Duodenal mucosa (tissue), 2 donors: Measurements from ENCODE around the gene SPTA1.

Experiments used
- H3K27ac ChIP-seq: one replicate; pipeline ENCODE4 v1.7.0; 2013; ENCODE audit warnings: low read depth, low read length
- H3K27me3 ChIP-seq, 2 donors: one replicate each; pipeline ENCODE4 v1.7.0; 2013; ENCODE audit warnings: low read length in 2 of 2, control low read depth in 1 of 2; ENCODE audit not compliant: insufficient read depth in 2 of 2, control insufficient read depth in 1 of 2
- H3K36me3 ChIP-seq, 2 donors: one replicate each; pipeline ENCODE4 v1.7.0; 2013; ENCODE audit warnings: low read length in 2 of 2, control low read depth in 1 of 2; ENCODE audit not compliant: insufficient read depth in 2 of 2, control insufficient read depth in 1 of 2
- H3K4me1 ChIP-seq, 2 donors: one replicate each; pipeline ENCODE4 v1.7.0; 2013; ENCODE audit warnings: low read length in 2 of 2, control low read depth in 1 of 2; ENCODE audit not compliant: insufficient read depth in 2 of 2, control insufficient read depth in 1 of 2
- H3K4me3 ChIP-seq, 2 donors: one replicate each; pipeline ENCODE4 v1.7.0; 2013; ENCODE audit warnings: low read length in 2 of 2, low read depth in 1 of 2
- H3K9ac ChIP-seq, 2 donors: one replicate each; pipeline ENCODE4 v1.7.0; 2013; ENCODE audit warnings: low read length in 2 of 2, low read depth in 1 of 2
- H3K9me3 ChIP-seq, 2 donors: one replicate each; pipeline ENCODE4 v1.7.0; 2013; ENCODE audit warnings: low read length in 2 of 2, control low read depth in 1 of 2; ENCODE audit not compliant: control insufficient read depth in 1 of 2

The SPTA1 gene

GRCh38 chr1:158586942-158587341 is 99.6 kb downstream of the SPTA1 start:
- Histone ChIP-seq H3K27me3 (no peaks in the 10 kb centered on the region), H3K4me1 (no peaks in the 10 kb centered on the region), H3K27ac (no peak overlapping the region), H3K36me3 (no peaks in the 10 kb centered on the region), H3K9ac (no peak overlapping the region), H3K4me3 (no peak overlapping the region), H3K9me3 (peaks cover 0 to 6% of the 10 kb centered on the region in 2 donors)

- Histone ChIP-seq H3K36me3 (no peaks in the 10 kb centered on the region), H3K27ac (no peak overlapping the region), H3K4me3 (no peak overlapping the region), H3K9me3 (peaks cover 0 to 6% of the 10 kb centered on the region in 2 donors), H3K4me1 (no peaks in the 10 kb centered on the region), H3K9ac (no peak overlapping the region), H3K27me3 (no peaks in the 10 kb centered on the region)
Measured at GRCh38 chr1:158583962-158584361, 102.6 kb downstream of the SPTA1 start.

GRCh38 chr1:158579733-158580132 is 106.8 kb downstream of the SPTA1 start, which contains the start of gene OR10X1:
OR10X1 (minus strand) TSS chr1:158579899; CDS start chr1:158579899, 0 bp downstream.
- no peak within 1 kb of the TSS for H3K9ac ChIP-seq
- no peaks in the 10 kb centered on the region for H3K9me3 ChIP-seq
- no peak within 1 kb of the TSS for H3K4me3 ChIP-seq
- no peaks in the 10 kb centered on the region for H3K36me3 ChIP-seq
- H3K27me3 ChIP-seq = no peaks in the 10 kb centered on the region
- no peak within 1 kb of the TSS for H3K27ac ChIP-seq
- no peaks in the 10 kb centered on the region for H3K4me1 ChIP-seq

GRCh38 chr1:158577561-158577960 is 109.0 kb downstream of the SPTA1 start:
- Histone ChIP-seq H3K4me1 (no peaks in the 10 kb centered on the region), H3K9ac (no peak overlapping the region), H3K36me3 (no peaks in the 10 kb centered on the region), H3K4me3 (no peak overlapping the region), H3K27me3 (no peaks in the 10 kb centered on the region), H3K9me3 (no peaks in the 10 kb centered on the region), H3K27ac (no peak overlapping the region)

- Histone ChIP-seq H3K9me3 (no peaks in the 10 kb centered on the region), H3K4me1 (no peaks in the 10 kb centered on the region), H3K27me3 (no peaks in the 10 kb centered on the region), H3K36me3 (no peaks in the 10 kb centered on the region), H3K4me3 (no peak overlapping the region), H3K27ac (no peak overlapping the region), H3K9ac (no peak overlapping the region)
Measured at GRCh38 chr1:158572226-158572625, 114.3 kb downstream of the SPTA1 start.

- Histone ChIP-seq H3K36me3 (no peaks in the 10 kb centered on the region), H3K4me1 (no peaks in the 10 kb centered on the region), H3K27me3 (no peaks in the 10 kb centered on the region), H3K9ac (no peak within 1 kb of the TSS), H3K27ac (no peak within 1 kb of the TSS), H3K4me3 (no peak within 1 kb of the TSS), H3K9me3 (no peaks in the 10 kb centered on the region)
Measured at GRCh38 chr1:158570480-158570879, 116.0 kb downstream of the SPTA1 start, which contains the start of gene OR6P1. OR6P1 (minus strand) TSS chr1:158570580; CDS start chr1:158563604, 6,976 bp downstream.

- Histone ChIP-seq H3K9me3 (no peaks in the 10 kb centered on the region), H3K4me1 (no peaks in the 10 kb centered on the region), H3K9ac (no peak overlapping the region), H3K27me3 (no peaks in the 10 kb centered on the region), H3K36me3 (no peaks in the 10 kb centered on the region), H3K4me3 (no peak overlapping the region), H3K27ac (no peak overlapping the region)
Measured at GRCh38 chr1:158564608-158565007, 121.9 kb downstream of the SPTA1 start.

GRCh38 chr1:158563853-158564252 is 122.7 kb downstream of the SPTA1 start:
- Histone ChIP-seq H3K4me1 (no peaks in the 10 kb centered on the region), H3K9ac (no peak overlapping the region), H3K9me3 (no peaks in the 10 kb centered on the region), H3K27ac (no peak overlapping the region), H3K4me3 (no peak overlapping the region), H3K27me3 (no peaks in the 10 kb centered on the region), H3K36me3 (no peaks in the 10 kb centered on the region)
